GM08714 (cell line): Measurements from ENCODE around the gene SH3TC1.

Experiments used
- H3K4me3 ChIP-seq: fragments of 200-500 bp; sonication (Bioruptor generic); 2 replicates; pipeline ENCODE4 v1.5.1; 2014; ENCODE audit warnings: mild to moderate bottlenecking, low read length, inconsistent platforms
- ZNF274 ChIP-seq: IDR thresholded peaks from 2 replicates; pipeline ENCODE4 v1.6.1; 2012; ENCODE audit warnings: mild to moderate bottlenecking, low read depth, low read length

Gene SH3TC1

DNA sequence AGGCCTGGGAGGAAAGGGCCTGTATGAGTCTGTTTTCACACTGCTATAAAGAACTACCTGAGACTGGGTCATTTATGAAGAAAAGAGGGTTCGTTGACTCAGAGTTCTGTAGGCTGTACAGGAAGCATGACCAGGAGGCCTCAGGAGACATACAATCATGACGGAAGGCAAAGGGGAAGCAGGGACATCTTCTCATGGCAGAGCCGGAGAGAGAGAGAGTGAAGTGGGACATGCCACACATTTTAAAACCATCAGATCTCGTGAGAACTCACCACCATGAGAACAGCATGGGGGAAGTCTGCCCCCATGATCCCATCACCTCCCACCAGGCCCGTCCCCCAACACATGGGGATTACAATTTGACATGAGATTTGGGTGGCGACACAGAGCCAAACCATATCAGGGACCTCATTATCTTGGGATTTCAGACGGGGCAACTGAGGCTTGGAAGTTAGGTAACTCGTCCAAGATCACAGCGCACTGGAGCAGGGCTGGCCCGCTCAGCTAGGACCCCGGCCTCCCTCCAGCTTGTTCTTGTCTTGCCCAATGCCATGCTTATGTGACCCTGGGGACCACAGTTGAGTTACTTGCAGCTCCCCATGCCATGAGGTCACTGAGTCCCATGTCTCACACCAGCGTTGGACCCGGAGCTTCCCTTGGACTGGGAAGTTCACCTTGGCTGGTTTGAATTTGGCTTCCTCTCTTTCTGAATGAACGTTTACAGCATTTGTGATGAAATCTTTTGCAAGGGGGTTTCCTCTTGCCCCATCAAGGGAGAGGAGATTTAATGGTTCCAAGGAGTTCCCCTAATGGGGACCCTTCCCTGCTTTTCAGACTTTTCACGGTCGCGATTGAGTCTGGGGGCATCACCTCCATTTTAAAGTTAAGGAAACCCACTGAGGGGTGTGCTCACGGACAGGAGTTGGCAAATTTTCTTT is 88.5 kb downstream of the SH3TC1 start:
- no peak for TF ChIP-seq ZNF274
- H3K4me3 ChIP-seq, result no peak overlapping the region

DNA sequence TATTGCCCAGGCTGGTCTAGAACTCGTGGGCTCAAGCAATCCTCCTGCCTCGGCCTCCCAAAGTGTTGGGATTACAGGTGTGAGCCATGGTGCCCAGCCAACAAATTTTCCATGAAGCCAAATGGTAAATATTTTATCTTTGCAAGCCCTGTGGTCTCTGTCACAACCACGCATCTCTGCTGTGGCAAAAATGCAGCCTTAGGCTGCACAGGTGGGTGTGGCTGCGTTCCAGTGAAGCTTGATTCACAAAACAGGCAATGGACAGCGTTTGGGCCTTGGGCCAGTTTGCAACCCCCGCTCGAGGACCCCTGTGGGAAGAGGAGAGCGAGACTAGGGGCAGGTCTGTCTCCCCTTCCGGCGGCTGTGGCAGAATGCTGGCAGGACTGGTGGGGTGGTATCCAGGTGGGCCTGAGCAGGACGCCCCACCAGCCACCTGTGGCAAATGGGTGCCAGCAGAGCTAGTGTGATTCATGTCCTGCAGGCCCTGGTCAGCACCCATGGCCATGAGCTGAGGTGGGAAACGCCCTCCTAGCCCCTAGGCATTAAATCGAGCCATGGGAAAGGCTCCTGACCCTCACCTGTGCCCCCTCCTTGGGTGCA is 90.2 kb downstream of the SH3TC1 start:
- H3K4me3 ChIP-seq, result no peak overlapping the region
- TF ChIP-seq ZNF274, result no peak

DNA sequence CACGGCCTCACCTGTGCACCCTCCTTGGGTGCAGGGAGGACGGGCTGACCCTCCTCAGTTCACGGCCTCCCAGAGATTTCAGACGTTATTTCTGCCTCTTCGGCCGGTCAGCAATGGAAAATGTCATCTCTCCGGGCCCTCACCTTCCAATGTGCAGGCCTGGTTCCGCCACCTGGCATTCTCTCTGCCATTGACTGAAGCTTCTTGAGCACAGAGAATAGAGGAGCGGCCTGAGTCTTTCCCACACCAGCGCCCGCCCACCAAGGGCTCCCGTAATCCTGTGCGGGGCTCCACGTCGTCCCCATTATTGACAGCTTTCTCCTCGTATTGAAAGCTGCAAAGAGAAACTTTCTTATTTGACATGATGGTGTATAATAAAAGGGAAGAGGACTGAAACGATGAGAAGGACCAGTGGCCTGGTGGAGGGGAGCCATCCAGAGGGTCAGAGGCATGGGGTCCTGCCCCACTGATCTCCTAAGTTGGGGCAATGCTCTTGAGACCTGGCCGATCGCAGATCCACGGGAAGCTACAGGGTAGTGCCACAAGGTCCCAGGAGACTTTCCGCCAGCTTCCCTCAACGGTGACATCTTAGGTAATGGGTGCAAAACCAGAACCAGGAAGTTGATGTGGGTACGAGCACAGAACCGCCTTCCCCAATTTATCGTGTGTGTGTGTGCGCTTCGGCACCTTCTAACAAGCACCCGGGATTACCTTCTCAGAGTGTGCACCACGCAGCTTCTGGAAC is 91.0 kb downstream of the SH3TC1 start:
- no peak overlapping the region for H3K4me3 ChIP-seq
- TF ChIP-seq ZNF274, result no peak

DNA sequence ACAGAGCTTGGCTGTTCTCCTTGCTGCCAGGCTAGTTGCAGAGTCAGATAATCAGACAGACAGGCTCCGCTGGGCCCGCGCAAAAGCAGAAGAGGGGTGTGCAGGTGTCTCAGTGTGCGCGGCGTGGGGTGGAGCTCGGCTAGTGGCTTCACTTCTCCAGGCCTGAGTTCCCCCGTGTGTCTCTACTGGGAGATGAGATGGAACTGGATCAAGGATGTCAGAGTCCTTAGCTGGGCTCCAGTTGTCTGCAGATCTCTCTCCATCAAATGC is 91.5 kb downstream of the SH3TC1 start:
- no peak for TF ChIP-seq ZNF274
- H3K4me3 ChIP-seq, result no peak overlapping the region
